Neural progenitor cell (in vitro differentiated cells): ENCODE results near the gene FYN.

Experiments
- CTCF ChIP-seq: fragments of 200-600 bp; sonication (generic); IDR thresholded peaks from 2 replicates; pipeline ENCODE4 v1.5.1; 2017; ENCODE audit warnings: antibody characterized with exemption, mild to moderate bottlenecking
- EZH2 ChIP-seq: fragments of 200-600 bp; sonication (generic); IDR thresholded peaks from 2 replicates; pipeline ENCODE4 v1.6.1; 2017; ENCODE audit warnings: antibody characterized with exemption, mild to moderate bottlenecking, moderate library complexity
- EZH2phosphoT487 ChIP-seq: fragments of 200-600 bp; sonication (generic); IDR thresholded peaks from 2 replicates; pipeline ENCODE4 v1.6.1; 2017; ENCODE audit warnings: antibody characterized with exemption

GRCh38 chr6:111702268-111702667, 171.0 kb downstream of the FYN start:
- TF ChIP-seq CTCF (no peak), EZH2phosphoT487 (no peak), EZH2 (no peak)
